Measurements from ENCODE around the gene KCNQ1OT1.

KCNQ1OT1 gene

DNA sequence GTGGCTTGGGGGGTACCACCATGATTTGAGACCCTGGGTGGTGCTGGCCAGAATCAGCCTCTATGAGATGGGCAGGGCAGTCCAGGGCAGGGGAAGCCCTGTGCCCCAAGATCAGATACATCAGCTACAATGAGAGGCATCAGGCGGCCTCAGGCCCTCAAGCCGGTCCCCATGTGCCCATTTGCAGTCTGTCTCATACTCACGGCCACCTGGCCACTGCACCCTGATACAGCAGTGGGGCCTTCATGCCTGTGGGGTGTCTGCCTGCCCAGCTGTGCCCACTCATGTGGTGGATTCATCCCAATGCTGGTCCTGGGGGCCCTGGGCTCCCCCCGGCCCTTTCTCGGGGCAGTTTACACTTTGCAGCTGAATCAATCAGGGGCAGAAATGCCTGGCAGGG lies 42.4 kb upstream of the KCNQ1OT1 start:
- TF ChIP-seq, protein P1, sequence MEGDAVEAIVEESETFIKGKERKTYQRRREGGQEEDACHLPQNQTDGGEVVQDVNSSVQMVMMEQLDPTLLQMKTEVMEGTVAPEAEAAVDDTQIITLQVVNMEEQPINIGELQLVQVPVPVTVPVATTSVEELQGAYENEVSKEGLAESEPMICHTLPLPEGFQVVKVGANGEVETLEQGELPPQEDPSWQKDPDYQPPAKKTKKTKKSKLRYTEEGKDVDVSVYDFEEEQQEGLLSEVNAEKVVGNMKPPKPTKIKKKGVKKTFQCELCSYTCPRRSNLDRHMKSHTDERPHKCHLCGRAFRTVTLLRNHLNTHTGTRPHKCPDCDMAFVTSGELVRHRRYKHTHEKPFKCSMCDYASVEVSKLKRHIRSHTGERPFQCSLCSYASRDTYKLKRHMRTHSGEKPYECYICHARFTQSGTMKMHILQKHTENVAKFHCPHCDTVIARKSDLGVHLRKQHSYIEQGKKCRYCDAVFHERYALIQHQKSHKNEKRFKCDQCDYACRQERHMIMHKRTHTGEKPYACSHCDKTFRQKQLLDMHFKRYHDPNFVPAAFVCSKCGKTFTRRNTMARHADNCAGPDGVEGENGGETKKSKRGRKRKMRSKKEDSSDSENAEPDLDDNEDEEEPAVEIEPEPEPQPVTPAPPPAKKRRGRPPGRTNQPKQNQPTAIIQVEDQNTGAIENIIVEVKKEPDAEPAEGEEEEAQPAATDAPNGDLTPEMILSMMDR (IDR thresholded peaks at IDR 0.05; ENCODE audit: low read length): no peak
- no peak for TF ChIP-seq EZH2 (IDR thresholded peaks at IDR 0.05; ENCODE audit: borderline replicate concordance, low read length)
- no peaks in the 10 kb centered on the region for H3K9me3 ChIP-seq (ENCODE audit: low read length)
- H3K27ac ChIP-seq (ENCODE audit: low read depth, low read length, poor library complexity, severe bottlenecking): no peak overlapping the region
- H3K9me2 ChIP-seq (ENCODE audit: low read depth, low read length): no peaks in the 10 kb centered on the region
- H3K4me1 ChIP-seq (ENCODE audit: insufficient read depth, low read length, severe bottlenecking): no peaks in the 10 kb centered on the region
- H3K27me3 ChIP-seq (ENCODE audit: insufficient read depth, low read length): no peaks in the 10 kb centered on the region; the same call in 1 of the 2 replicates
- H3K79me2 ChIP-seq (ENCODE audit: insufficient read depth, low read length): no peaks in the 10 kb centered on the region
- no peaks in the 10 kb centered on the region for H4K20me1 ChIP-seq (ENCODE audit: insufficient read depth, low read length)
- H3K4me3 ChIP-seq (ENCODE audit: low read depth, low read length, poor library complexity, severe bottlenecking): no peak overlapping the region
- no peaks in the 10 kb centered on the region for H3F3A ChIP-seq (ENCODE audit: insufficient read depth, low read length)
- H3K9ac ChIP-seq (ENCODE audit: low read length): no peak overlapping the region
- no peak overlapping the region for H3K4me2 ChIP-seq (ENCODE audit: low read length)
- no peak overlapping the region for H2AFZ ChIP-seq (ENCODE audit: low read length)
- no peaks in the 10 kb centered on the region for H3K36me3 ChIP-seq (ENCODE audit: insufficient read depth, low read length)

- Histone ChIP-seq H3K4me2 (ENCODE audit: low read length) (no peak overlapping the region), H3K27ac (ENCODE audit: low read depth, low read length, poor library complexity, severe bottlenecking) (no peak overlapping the region), H3F3A (ENCODE audit: insufficient read depth, low read length) (no peaks in the 10 kb centered on the region), H3K79me2 (ENCODE audit: insufficient read depth, low read length) (no peaks in the 10 kb centered on the region), H3K36me3 (ENCODE audit: insufficient read depth, low read length) (no peaks in the 10 kb centered on the region), H4K20me1 (ENCODE audit: insufficient read depth, low read length) (no peaks in the 10 kb centered on the region), H3K27me3 (ENCODE audit: insufficient read depth, low read length) (no peaks in the 10 kb centered on the region; the same call in 1 of the 2 replicates), H3K4me3 (ENCODE audit: low read depth, low read length, poor library complexity, severe bottlenecking) (no peak overlapping the region), H3K9ac (ENCODE audit: low read length) (no peak overlapping the region), H3K9me2 (ENCODE audit: low read depth, low read length) (no peaks in the 10 kb centered on the region), H2AFZ (ENCODE audit: low read length) (no peak overlapping the region), H3K4me1 (ENCODE audit: insufficient read depth, low read length, severe bottlenecking) (no peaks in the 10 kb centered on the region), H3K9me3 (ENCODE audit: low read length) (no peaks in the 10 kb centered on the region)
- TF ChIP-seq, protein P1 (IDR thresholded peaks at IDR 0.05; ENCODE audit: low read length): no peak
- TF ChIP-seq EZH2 (IDR thresholded peaks at IDR 0.05; ENCODE audit: borderline replicate concordance, low read length): no peak
These were observed 41.8 kb upstream of the KCNQ1OT1 start for GRCh38 chr11:2741377-2742131.

DNA sequence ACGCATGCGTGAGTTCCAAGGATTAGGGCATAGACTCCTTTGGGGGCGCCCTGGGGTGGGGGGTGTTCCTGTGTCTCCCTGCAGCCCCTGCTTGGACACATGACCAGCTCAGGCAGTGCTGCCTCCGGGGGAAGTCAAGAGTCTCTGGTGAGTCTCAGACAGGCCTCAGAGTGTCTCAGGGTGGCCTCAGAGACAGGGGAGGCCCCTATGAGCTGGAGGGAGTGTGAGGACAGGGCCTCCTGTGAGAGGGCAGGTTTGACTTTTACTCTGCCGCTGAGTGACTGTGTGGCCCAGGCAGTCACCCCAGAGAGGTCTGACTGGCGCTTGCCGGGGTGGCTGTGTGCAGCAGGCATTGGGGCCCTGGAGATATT lies 41.2 kb upstream of the KCNQ1OT1 start:
- Histone ChIP-seq H3K4me3 (ENCODE audit: low read depth, low read length, poor library complexity, severe bottlenecking) (no peak overlapping the region), H3K9me3 (ENCODE audit: low read length) (no peaks in the 10 kb centered on the region), H3K36me3 (ENCODE audit: insufficient read depth, low read length) (no peaks in the 10 kb centered on the region), H3K4me2 (ENCODE audit: low read length) (no peak overlapping the region), H3K79me2 (ENCODE audit: insufficient read depth, low read length) (no peaks in the 10 kb centered on the region), H3K27ac (ENCODE audit: low read depth, low read length, poor library complexity, severe bottlenecking) (no peak overlapping the region), H3K9ac (ENCODE audit: low read length) (no peak overlapping the region), H3K4me1 (ENCODE audit: insufficient read depth, low read length, severe bottlenecking) (no peaks in the 10 kb centered on the region), H4K20me1 (ENCODE audit: insufficient read depth, low read length) (no peaks in the 10 kb centered on the region), H2AFZ (ENCODE audit: low read length) (no peak overlapping the region), H3F3A (ENCODE audit: insufficient read depth, low read length) (no peaks in the 10 kb centered on the region), H3K9me2 (ENCODE audit: low read depth, low read length) (no peaks in the 10 kb centered on the region), H3K27me3 (ENCODE audit: insufficient read depth, low read length) (no peaks in the 10 kb centered on the region; the same call in 1 of the 2 replicates)
- no peak for TF ChIP-seq EZH2 (IDR thresholded peaks at IDR 0.05; ENCODE audit: borderline replicate concordance, low read length)
- TF ChIP-seq, protein P1 (IDR thresholded peaks at IDR 0.05; ENCODE audit: low read length): no peak

Measured in OCI-LY1 (cell line).